Fibroblast of lung (primary cell): Measurements from ENCODE around the gene MOSMO.

Experiments
- CTCF ChIP-seq, 2 donors: IDR thresholded peaks in 1 of 2; conservative IDR thresholded peaks in 1 of 2; 1 replicate in 1 of 2; 2 replicates in 1 of 2; pipeline ENCODE4 v1.5.1; 2011 to 2012; ENCODE audit warnings: low read length in 2 of 2, control low read depth in 1 of 2, inconsistent platforms in 1 of 2, low read depth in 1 of 2, mild to moderate bottlenecking in 1 of 2
- EZH2 ChIP-seq: IDR thresholded peaks from 2 replicates; pipeline ENCODE4 v1.5.1; 2012; ENCODE audit warnings: low read length, control low read depth, mild to moderate bottlenecking; ENCODE audit errors: missing control alignments

- TF ChIP-seq CTCF (conservative IDR thresholded peaks at IDR 0.05 in 1 of 2, IDR thresholded peaks at IDR 0.05 in 1 of 2; ENCODE audit: low read depth in 1 of 2, low read length in 2 of 2) (no peak), EZH2 (no peak)
Observed at GRCh38 chr16:22117609-22118008, 109.7 kb downstream of the MOSMO start.
